MM.1S (cell line): Measurements from ENCODE around the gene ATP2B2.
A peak's percentile ranks its signal among the peaks of the same experiment; 100 is the strongest.

Experiments used
- DNase-seq: peaks from one replicate; pipeline ENCODE4 v3.0.0-alpha.2; 2015
- H2AFZ ChIP-seq: fragments of 300-600 bp; sonication (generic); 2 replicates; pipeline ENCODE4 v1.6.0; 2016; ENCODE audit warnings: antibody characterized with exemption, low read length
- H3F3A ChIP-seq: fragments of 300-600 bp; sonication (generic); 2 replicates; pipeline ENCODE4 v1.6.1; 2016; ENCODE audit warnings: mild to moderate bottlenecking, antibody characterized with exemption, low read length, moderate library complexity, mixed read lengths; ENCODE audit not compliant: insufficient read depth
- H3K27ac ChIP-seq: fragments of 300-600 bp; sonication (generic); 2 replicates; pipeline ENCODE4 v1.5.1; 2016; ENCODE audit warnings: mild to moderate bottlenecking, low read length
- H3K27me3 ChIP-seq: fragments of 300-600 bp; sonication (generic); replicated peaks from 2 replicates; pipeline ENCODE4 v1.6.0; 2016; ENCODE audit warnings: low read length; ENCODE audit not compliant: insufficient read depth
- H3K36me3 ChIP-seq: fragments of 300-600 bp; sonication (generic); replicated peaks from 2 replicates; pipeline ENCODE4 v1.6.1; 2016; ENCODE audit warnings: mild to moderate bottlenecking, low read length, mixed read lengths; ENCODE audit not compliant: insufficient read depth
- H3K4me1 ChIP-seq: fragments of 300-600 bp; sonication (generic); 2 replicates; pipeline ENCODE4 v1.6.1; 2016; ENCODE audit warnings: low read length, mixed read lengths
- H3K4me2 ChIP-seq: fragments of 300-600 bp; sonication (generic); 2 replicates; pipeline ENCODE4 v1.6.0; 2016; ENCODE audit warnings: low read depth, low read length
- H3K4me3 ChIP-seq: fragments of 300-600 bp; sonication (generic); 2 replicates; pipeline ENCODE4 v1.5.1; 2016; ENCODE audit warnings: low read length, mixed read lengths
- H3K79me2 ChIP-seq: fragments of 300-600 bp; sonication (generic); 2 replicates; pipeline ENCODE4 v1.6.1; 2016; ENCODE audit warnings: mixed run types, low read length, mixed read lengths
- H3K9ac ChIP-seq: fragments of 300-600 bp; sonication (generic); 2 replicates; pipeline ENCODE4 v1.6.1; 2016; ENCODE audit warnings: low read length, mixed read lengths
- H3K9me2 ChIP-seq: fragments of 300-600 bp; sonication (generic); replicated peaks from 2 replicates; pipeline ENCODE4 v1.6.1; 2016; ENCODE audit warnings: mild to moderate bottlenecking, low read length, mixed read lengths; ENCODE audit not compliant: insufficient read depth
- H3K9me3 ChIP-seq: fragments of 300-600 bp; sonication (generic); replicated peaks from 2 replicates; pipeline ENCODE4 v1.6.1; 2016; ENCODE audit warnings: mild to moderate bottlenecking, low read length, mixed read lengths; ENCODE audit not compliant: insufficient read depth
- H4K20me1 ChIP-seq: fragments of 300-600 bp; sonication (generic); 2 replicates; pipeline ENCODE4 v1.6.1; 2016; ENCODE audit warnings: mild to moderate bottlenecking, low read length, moderate library complexity, mixed read lengths; ENCODE audit not compliant: insufficient read depth
- CTCF ChIP-seq: fragments of 300-600 bp; sonication (generic); IDR thresholded peaks from 2 replicates; pipeline ENCODE4 v1.5.1; 2016; ENCODE audit warnings: antibody characterized with exemption, low read length, mixed read lengths
- EZH2 ChIP-seq: fragments of 300-600 bp; sonication (generic); optimal IDR thresholded peaks from 2 replicates; pipeline ENCODE3; 2017; ENCODE audit warnings: low read depth, mild to moderate bottlenecking, antibody characterized with exemption, low read length, mixed read lengths
- EZH2phosphoT487 ChIP-seq: fragments of 300-600 bp; sonication (generic); IDR thresholded peaks from 2 replicates; pipeline ENCODE4 v1.6.1; 2018; ENCODE audit warnings: antibody characterized with exemption, low read length

Gene ATP2B2

GRCh38 chr3:10303105-10303504 lies 202.3 kb downstream of the ATP2B2 start:
- Histone ChIP-seq H3K9ac (no peak overlapping the region), H3K9me3 (no peaks in the 10 kb centered on the region), H3K27ac (no peak overlapping the region), H4K20me1 (0 out of 2 replicates have a peak, but pooled peaks cover 3% of the 10 kb centered on the region), H3K4me1 (peaks cover 17% of the 10 kb centered on the region), H3F3A (peaks cover 15% of the 10 kb centered on the region; the same call in 1 of the 2 replicates), H3K4me3 (no peak overlapping the region), H3K4me2 (no peak overlapping the region), H3K27me3 (no peaks in the 10 kb centered on the region), H3K36me3 (peaks cover 19% of the 10 kb centered on the region), H3K9me2 (no peaks in the 10 kb centered on the region), H2AFZ (no peak overlapping the region), H3K79me2 (peaks cover 13% of the 10 kb centered on the region; the same call in 1 of the 2 replicates)
- no peak for DNase-seq
- TF ChIP-seq EZH2phosphoT487 = no peak
- TF ChIP-seq CTCF = no peak
- no peak for TF ChIP-seq EZH2

DNA sequence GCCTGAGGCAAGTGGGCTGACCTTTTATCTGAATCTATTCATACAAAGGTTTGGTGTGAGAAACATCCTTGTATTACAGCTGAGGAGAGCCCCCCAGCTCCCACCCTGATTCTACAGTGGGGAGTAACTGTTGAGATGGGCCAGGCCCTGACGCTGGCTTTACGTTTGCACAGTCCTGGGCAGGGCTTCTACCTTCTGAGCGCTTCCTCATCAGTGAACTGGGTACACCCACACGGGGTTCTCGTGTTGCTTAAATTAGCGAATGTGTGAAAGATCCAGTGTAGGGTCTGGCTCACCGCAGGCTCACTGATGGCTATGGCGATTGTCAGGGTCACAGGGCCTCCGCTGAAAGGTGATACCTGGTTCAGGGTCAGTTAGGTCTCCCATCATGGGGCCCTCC lies 205.3 kb downstream of the ATP2B2 start:
- Histone ChIP-seq H3K4me1 (peaks cover 17% of the 10 kb centered on the region), H3K27ac (no peak overlapping the region; the same call in 1 of the 2 replicates), H3K9me2 (no peaks in the 10 kb centered on the region), H3K36me3 (peaks cover 19% of the 10 kb centered on the region), H3K79me2 (peaks cover 13% of the 10 kb centered on the region; the same call in 1 of the 2 replicates), H3K9me3 (no peaks in the 10 kb centered on the region), H3K27me3 (no peaks in the 10 kb centered on the region), H3K4me2 (peak overlapping the region; percentile 15; the same call in 1 of the 2 replicates), H4K20me1 (0 out of 2 replicates have a peak, but pooled peaks cover 3% of the 10 kb centered on the region), H3F3A (peaks cover 12% of the 10 kb centered on the region; the same call in 1 of the 2 replicates), H2AFZ (no peak overlapping the region), H3K9ac (no peak overlapping the region), H3K4me3 (no peak overlapping the region)
- no peak for DNase-seq
- TF ChIP-seq EZH2 (no peak), CTCF (no peak), EZH2phosphoT487 (no peak)

- Histone ChIP-seq H3K9me3 (no peaks in the 10 kb centered on the region), H3K79me2 (peaks cover 13% of the 10 kb centered on the region; the same call in 1 of the 2 replicates), H3K4me2 (peak overlapping the region; percentile 15; the same call in 1 of the 2 replicates), H2AFZ (no peak overlapping the region), H3K27ac (peak overlapping the region; percentile 24; the same call in 1 of the 2 replicates), H3K36me3 (peaks cover 19% of the 10 kb centered on the region), H3K4me3 (no peak overlapping the region), H3K9me2 (no peaks in the 10 kb centered on the region), H4K20me1 (0 out of 2 replicates have a peak, but pooled peaks cover 3% of the 10 kb centered on the region), H3F3A (peaks cover 12% of the 10 kb centered on the region; the same call in 1 of the 2 replicates), H3K9ac (no peak overlapping the region), H3K4me1 (peaks cover 17% of the 10 kb centered on the region), H3K27me3 (no peaks in the 10 kb centered on the region)
- TF ChIP-seq EZH2 = no peak
- no peak for TF ChIP-seq CTCF
- TF ChIP-seq EZH2phosphoT487 = no peak
- DNase-seq = peak; percentile 79
Observed at GRCh38 chr3:10299679-10300078, 205.7 kb downstream of the ATP2B2 start.
